Neural cell (in vitro differentiated cells): ENCODE data around the gene CDC73. TPM values are rescaled to one million over a fixed set of nuclear protein-coding genes. Genes with fewer than 3 reads are reported as not detected.
"Not testable (repeated sequence)": the region's sequence is repeated elsewhere in the genome, so short reads cannot be mapped to it uniquely, and the experiment has no call there.

Source experiments
- H2AFZ ChIP-seq: fragments of 200-600, 300-800 bp; sonication (generic), shearing (Covaris generic); 2 replicates; pipeline ENCODE4 v1.6.0; 2014; ENCODE audit warnings: low read depth, mild to moderate bottlenecking, antibody characterized with exemption, low read length, moderate library complexity
- H3F3A ChIP-seq: fragments of 200-600 bp; shearing (Covaris generic); 2 replicates; pipeline ENCODE4 v1.6.1; 2016; ENCODE audit warnings: mild to moderate bottlenecking, moderate library complexity, mixed read lengths, antibody characterized with exemption, low read length; ENCODE audit not compliant: insufficient read depth, poor library complexity, severe bottlenecking
- H3K27ac ChIP-seq: fragments of 200-600, 300-800 bp; sonication (generic), shearing (Covaris generic); 2 replicates; pipeline ENCODE4 v1.5.1; 2014; ENCODE audit warnings: mild to moderate bottlenecking, low read length, moderate library complexity
- H3K27me3 ChIP-seq: fragments of 300-800, 200-600 bp; sonication (generic), shearing (Covaris generic); 2 replicates; pipeline ENCODE4 v1.6.0; 2014; ENCODE audit warnings: mild to moderate bottlenecking, low read depth, low read length, moderate library complexity; ENCODE audit not compliant: insufficient read depth
- H3K36me3 ChIP-seq: fragments of 300-800, 200-600 bp; sonication (generic), shearing (Covaris generic); 2 replicates; pipeline ENCODE4 v1.5.1; 2014; ENCODE audit warnings: mild to moderate bottlenecking, antibody characterized with exemption, low read length, moderate library complexity; ENCODE audit not compliant: insufficient read depth
- H3K4me2 ChIP-seq: fragments of 300-800, 200-600 bp; sonication (generic), shearing (Covaris generic); 2 replicates; pipeline ENCODE4 v1.6.0; 2014; ENCODE audit warnings: mild to moderate bottlenecking, low read length
- H3K4me3 ChIP-seq: fragments of 300-800, 200-600 bp; sonication (generic), shearing (Covaris generic); 2 replicates; pipeline ENCODE4 v1.5.1; 2014; ENCODE audit warnings: mild to moderate bottlenecking, low read length, moderate library complexity
- H3K79me2 ChIP-seq: fragments of 200-600 bp; shearing (Covaris generic); replicated peaks from 2 replicates; pipeline ENCODE4 v1.6.0; 2014; ENCODE audit warnings: mild to moderate bottlenecking, low read length, moderate library complexity; ENCODE audit not compliant: insufficient read depth
- H3K9ac ChIP-seq: fragments of 300-800, 200-600 bp; sonication (generic), shearing (Covaris generic); 2 replicates; pipeline ENCODE4 v1.6.1; 2016; ENCODE audit warnings: mild to moderate bottlenecking, low read length, mixed read lengths
- H3K9me2 ChIP-seq: fragments of 200-600 bp; shearing (Covaris generic); 2 replicates; pipeline ENCODE4 v1.6.1; 2016; ENCODE audit warnings: mild to moderate bottlenecking, low read length, mixed read lengths; ENCODE audit not compliant: insufficient read depth
- H3K9me3 ChIP-seq: fragments of 200-600, 300-800 bp; sonication (generic), shearing (Covaris generic); 2 replicates; pipeline ENCODE4 v1.6.1; 2016; ENCODE audit warnings: mild to moderate bottlenecking, mixed run types, low read length, moderate library complexity, mixed read lengths
- H4K20me1 ChIP-seq: fragments of 200-600 bp; shearing (Covaris generic); 2 replicates; pipeline ENCODE4 v1.6.1; 2016; ENCODE audit warnings: mild to moderate bottlenecking, mixed run types; ENCODE audit not compliant: insufficient read depth
- CTCF ChIP-seq: fragments of 450-650 bp; IDR thresholded peaks from 2 replicates; pipeline ENCODE4 v1.5.1; 2014; ENCODE audit warnings: antibody characterized with exemption, mild to moderate bottlenecking, moderate library complexity; ENCODE audit not compliant: poor library complexity, severe bottlenecking
- EP300 ChIP-seq: fragments of 450-650 bp; conservative IDR thresholded peaks from 2 replicates; pipeline ENCODE4 v1.6.1; 2014; ENCODE audit warnings: antibody characterized with exemption, mild to moderate bottlenecking, moderate library complexity; ENCODE audit not compliant: poor library complexity, severe bottlenecking
- EZH2 ChIP-seq: fragments of 200-600, 300-800 bp; shearing (Covaris generic), sonication (generic); IDR thresholded peaks from 2 replicates; pipeline ENCODE4 v1.6.1; 2014; ENCODE audit warnings: antibody characterized with exemption, low read length, borderline replicate concordance, mild to moderate bottlenecking; ENCODE audit not compliant: insufficient read depth, poor library complexity, severe bottlenecking
- MXI1 ChIP-seq: fragments of 450-650 bp; conservative IDR thresholded peaks from 2 replicates; pipeline ENCODE4 v1.6.1; 2014; ENCODE audit warnings: antibody characterized with exemption, mild to moderate bottlenecking; ENCODE audit not compliant: poor library complexity, severe bottlenecking
- POLR2AphosphoS5 ChIP-seq: IDR thresholded peaks from 2 replicates; pipeline ENCODE4 v1.6.1; 2012
- RAD21 ChIP-seq: fragments of 450-650 bp; conservative IDR thresholded peaks from 2 replicates; pipeline ENCODE4 v1.6.1; 2014; ENCODE audit warnings: antibody characterized with exemption, mild to moderate bottlenecking, moderate library complexity
- REST ChIP-seq: IDR thresholded peaks from 2 replicates; pipeline ENCODE4 v1.6.1; 2012; ENCODE audit warnings: borderline replicate concordance
- SMC3 ChIP-seq: fragments of 450-650 bp; conservative IDR thresholded peaks from 2 replicates; pipeline ENCODE4 v1.6.1; 2014; ENCODE audit warnings: antibody characterized with exemption, mild to moderate bottlenecking, moderate library complexity; ENCODE audit not compliant: poor library complexity
- TAF1 ChIP-seq: IDR thresholded peaks from 2 replicates; pipeline ENCODE4 v1.6.1; 2012; ENCODE audit warnings: low read depth
- polyA plus RNA-seq: library from polyadenylated mRNA; depleted of rRNA; stranded (reverse); fragments of >200 nt; gene quantifications from 2 replicates; pipeline ENCODE4 v1.2.3, GENCODE V29; 2014

Gene CDC73
- polyA plus RNA-seq, 1 donor from 2014 or later, result 11.9 TPM

GRCh38 chr1:193285641-193286040, 163.8 kb downstream of the CDC73 start:
- TF ChIP-seq MXI1 (no peak), SMC3 (no peak), RAD21 (no peak), EP300 (no peak), POLR2AphosphoS5 (no peak), CTCF (no peak), TAF1 (no peak), EZH2 (no peak)
- no peaks in the 10 kb centered on the region for H3F3A ChIP-seq
- no peak overlapping the region for H3K9ac ChIP-seq
- H3K27me3 ChIP-seq, result no peaks in the 10 kb centered on the region
- H4K20me1 ChIP-seq, result no peaks in the 10 kb centered on the region
- no peak overlapping the region for H3K4me3 ChIP-seq
- no peak overlapping the region for H3K27ac ChIP-seq
- no peaks in the 10 kb centered on the region for H3K9me2 ChIP-seq
- no peaks in the 10 kb centered on the region for H3K79me2 ChIP-seq
- no peak overlapping the region for H2AFZ ChIP-seq
- no peaks in the 10 kb centered on the region for H3K36me3 ChIP-seq
- H3K4me2 ChIP-seq, result no peak overlapping the region
- H3K9me3 ChIP-seq, result no peaks in the 10 kb centered on the region

- not testable (repeated sequence) for H3K36me3 ChIP-seq, H3K27me3 ChIP-seq, H3F3A ChIP-seq, H3K9me2 ChIP-seq, H3K4me2 ChIP-seq, H3K27ac ChIP-seq, H2AFZ ChIP-seq, H3K4me3 ChIP-seq, H3K9ac ChIP-seq, H3K79me2 ChIP-seq, H3K9me3 ChIP-seq, H4K20me1 ChIP-seq
Measured at GRCh38 chr1:193288548-193289080, 166.8 kb downstream of the CDC73 start.

GRCh38 chr1:193293726-193294125, 171.9 kb downstream of the CDC73 start:
- Histone ChIP-seq H3K9me2 (no peaks in the 10 kb centered on the region), H2AFZ (no peak overlapping the region), H3F3A (no peaks in the 10 kb centered on the region), H3K9me3 (no peaks in the 10 kb centered on the region), H3K36me3 (no peaks in the 10 kb centered on the region), H4K20me1 (no peaks in the 10 kb centered on the region), H3K27ac (no peak overlapping the region), H3K4me2 (no peak overlapping the region), H3K9ac (no peak overlapping the region), H3K4me3 (no peak overlapping the region), H3K27me3 (no peaks in the 10 kb centered on the region), H3K79me2 (no peaks in the 10 kb centered on the region)
- TF ChIP-seq POLR2AphosphoS5 (no peak), REST (no peak), EP300 (no peak), TAF1 (no peak), EZH2 (no peak), SMC3 (no peak), RAD21 (no peak), CTCF (no peak), MXI1 (no peak)
